Suprapubic skin (tissue), 4 donors: Measurements from ENCODE around the gene UBN2. TPM values are rescaled to one million over a fixed set of nuclear protein-coding genes. Genes with fewer than 3 reads are reported as not detected.

Source experiments
- DNase-seq, 2 donors: peaks; one replicate each; pipeline ENCODE4 v3.0.0-alpha.2; 2019; ENCODE audit warnings: low spot score in 2 of 2
- H3K27ac ChIP-seq: fragments of 200-600 bp; sonication (generic); one replicate; pipeline ENCODE4 v1.5.1; 2019
- H3K27me3 ChIP-seq: fragments of 200-600 bp; sonication (generic); one replicate; pipeline ENCODE4 v1.5.1; 2019
- H3K36me3 ChIP-seq: fragments of 200-600 bp; sonication (generic); one replicate; pipeline ENCODE4 v1.5.1; 2019
- H3K4me1 ChIP-seq: fragments of 200-600 bp; sonication (generic); one replicate; pipeline ENCODE4 v1.5.1; 2019
- H3K4me3 ChIP-seq: fragments of 200-600 bp; sonication (generic); one replicate; pipeline ENCODE4 v1.5.1; 2019; ENCODE audit warnings: mild to moderate bottlenecking
- H3K9me3 ChIP-seq: fragments of 200-600 bp; sonication (generic); one replicate; pipeline ENCODE4 v1.5.1; 2019
- EP300 ChIP-seq: sonication (generic); formaldehyde crosslinking; IDR thresholded peaks from one replicate; pipeline ENCODE4 v1.6.1; 2017; ENCODE audit warnings: antibody characterized with exemption
- POLR2A ChIP-seq, 2 donors: fragments of 450-650 bp; IDR thresholded peaks; one replicate each; pipeline ENCODE4 v1.6.1; 2017; ENCODE audit warnings: antibody characterized with exemption in 2 of 2, mild to moderate bottlenecking in 2 of 2, moderate library complexity in 2 of 2
- POLR2AphosphoS5 ChIP-seq, 3 donors: sonication (generic); formaldehyde crosslinking; IDR thresholded peaks; one replicate each; pipeline ENCODE4 v1.6.1; 2017; ENCODE audit warnings: antibody characterized with exemption in 3 of 3
- WGBS: methylation state at CpG from one replicate; pipeline ENCODE4 v1.1.5; 2018; 5-methylcytosine and 5-hydroxymethylcytosine counted together
- total RNA-seq, 4 donors: library from RNA; depleted of rRNA; stranded (reverse); fragments of >200 nt; gene quantifications; one replicate each; pipeline ENCODE4 v1.1.0, GENCODE V29; 2016
- TF ChIP-seq, protein P1 (sequence below), 2 donors: fragments of 200-600 bp in 1 of 2; fragments of 450-650 bp in 1 of 2; sonication (generic) in 1 of 2; IDR thresholded peaks; one replicate each; pipeline ENCODE4 v1.5.1; 2016 to 2019; ENCODE audit warnings: antibody characterized with exemption in 2 of 2, mild to moderate bottlenecking in 1 of 2, moderate library complexity in 1 of 2

Gene UBN2
- total RNA-seq, 4 donors from 2014 or later: 22.4 to 60.3 (median 29.2) TPM

- Histone ChIP-seq H3K4me1 (no peaks in the 10 kb centered on the region), H3K27ac (no peak overlapping the region), H3K9me3 (no peaks in the 10 kb centered on the region), H3K27me3 (no peaks in the 10 kb centered on the region), H3K36me3 (peaks cover 56% of the 10 kb centered on the region), H3K4me3 (no peak overlapping the region)
- DNase-seq: no peak
- TF ChIP-seq EP300 (no peak), POLR2AphosphoS5 (IDR thresholded peaks at IDR 0.05) (no peak), POLR2A (IDR thresholded peaks at IDR 0.05) (no peak)
- TF ChIP-seq, protein P1, sequence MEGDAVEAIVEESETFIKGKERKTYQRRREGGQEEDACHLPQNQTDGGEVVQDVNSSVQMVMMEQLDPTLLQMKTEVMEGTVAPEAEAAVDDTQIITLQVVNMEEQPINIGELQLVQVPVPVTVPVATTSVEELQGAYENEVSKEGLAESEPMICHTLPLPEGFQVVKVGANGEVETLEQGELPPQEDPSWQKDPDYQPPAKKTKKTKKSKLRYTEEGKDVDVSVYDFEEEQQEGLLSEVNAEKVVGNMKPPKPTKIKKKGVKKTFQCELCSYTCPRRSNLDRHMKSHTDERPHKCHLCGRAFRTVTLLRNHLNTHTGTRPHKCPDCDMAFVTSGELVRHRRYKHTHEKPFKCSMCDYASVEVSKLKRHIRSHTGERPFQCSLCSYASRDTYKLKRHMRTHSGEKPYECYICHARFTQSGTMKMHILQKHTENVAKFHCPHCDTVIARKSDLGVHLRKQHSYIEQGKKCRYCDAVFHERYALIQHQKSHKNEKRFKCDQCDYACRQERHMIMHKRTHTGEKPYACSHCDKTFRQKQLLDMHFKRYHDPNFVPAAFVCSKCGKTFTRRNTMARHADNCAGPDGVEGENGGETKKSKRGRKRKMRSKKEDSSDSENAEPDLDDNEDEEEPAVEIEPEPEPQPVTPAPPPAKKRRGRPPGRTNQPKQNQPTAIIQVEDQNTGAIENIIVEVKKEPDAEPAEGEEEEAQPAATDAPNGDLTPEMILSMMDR (IDR thresholded peaks at IDR 0.05): no peak
- 92% methylated on average over 6 of the region's 6 CpGs for WGBS
These were observed 64.0 kb downstream of the UBN2 start for GRCh38 chr7:139294951-139295575.

- TF ChIP-seq EP300: no peak
- no peak for TF ChIP-seq POLR2A (IDR thresholded peaks at IDR 0.05)
- TF ChIP-seq, protein P1 (IDR thresholded peaks at IDR 0.05): no peak
- TF ChIP-seq POLR2AphosphoS5 (IDR thresholded peaks at IDR 0.05): no peak
- peaks cover 67% of the 10 kb centered on the region for H3K36me3 ChIP-seq
- WGBS: 84% methylated on average over 6 of the region's 6 CpGs
- H3K4me1 ChIP-seq: no peaks in the 10 kb centered on the region
- no peaks in the 10 kb centered on the region for H3K9me3 ChIP-seq
- no peak overlapping the region for H3K27ac ChIP-seq
- no peak for DNase-seq
- H3K4me3 ChIP-seq: no peak overlapping the region
- no peaks in the 10 kb centered on the region for H3K27me3 ChIP-seq
These were observed 66.8 kb downstream of the UBN2 start for GRCh38 chr7:139297795-139298194.

GRCh38 chr7:139299296-139299695, 68.3 kb downstream of the UBN2 start:
- peaks cover 52% of the 10 kb centered on the region for H3K36me3 ChIP-seq
- H3K4me1 ChIP-seq: no peaks in the 10 kb centered on the region
- no peak overlapping the region for H3K27ac ChIP-seq
- DNase-seq: no peak
- H3K9me3 ChIP-seq: no peaks in the 10 kb centered on the region
- 98% methylated on average over 2 of the region's 2 CpGs for WGBS
- no peaks in the 10 kb centered on the region for H3K27me3 ChIP-seq
- H3K4me3 ChIP-seq: no peak overlapping the region
- TF ChIP-seq POLR2AphosphoS5 (IDR thresholded peaks at IDR 0.05) (no peak), EP300 (no peak), POLR2A (IDR thresholded peaks at IDR 0.05) (no peak)
- TF ChIP-seq, protein P1 (IDR thresholded peaks at IDR 0.05): no peak

DNA sequence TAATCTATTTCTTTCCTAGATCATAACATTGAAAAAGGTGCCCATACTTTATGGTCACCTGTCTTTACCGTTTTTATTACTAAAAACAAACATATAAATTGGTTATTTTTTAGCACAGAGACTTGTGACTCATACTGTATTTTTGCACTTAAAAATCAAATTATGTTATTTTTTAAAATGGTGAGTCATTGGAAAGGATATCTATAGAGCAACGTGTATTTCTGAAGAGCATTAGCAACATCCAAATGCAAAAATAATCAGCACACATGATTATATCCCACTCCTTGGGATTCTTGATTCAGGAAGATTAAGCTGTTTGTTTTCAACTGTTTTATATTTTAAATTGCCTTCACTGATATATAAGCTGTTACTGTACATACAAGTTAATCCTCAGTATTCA, 69.4 kb downstream of the UBN2 start:
- TF ChIP-seq POLR2AphosphoS5 (IDR thresholded peaks at IDR 0.05): no peak
- TF ChIP-seq, protein P1 (IDR thresholded peaks at IDR 0.05): no peak
- TF ChIP-seq EP300: no peak
- TF ChIP-seq POLR2A (IDR thresholded peaks at IDR 0.05): no peak
- H3K36me3 ChIP-seq: peaks cover 42% of the 10 kb centered on the region
- H3K27me3 ChIP-seq: no peaks in the 10 kb centered on the region
- no peak overlapping the region for H3K4me3 ChIP-seq
- H3K9me3 ChIP-seq: no peaks in the 10 kb centered on the region
- 98% methylated on average over 2 of the region's 2 CpGs for WGBS
- H3K27ac ChIP-seq: no peak overlapping the region
- no peaks in the 10 kb centered on the region for H3K4me1 ChIP-seq
- no peak for DNase-seq

GRCh38 chr7:139304517-139304916, 73.5 kb downstream of the UBN2 start:
- H3K27me3 ChIP-seq: no peaks in the 10 kb centered on the region
- H3K9me3 ChIP-seq: no peaks in the 10 kb centered on the region
- WGBS: 85% methylated on average over 1 of the region's 1 CpG
- H3K4me1 ChIP-seq: no peaks in the 10 kb centered on the region
- no peak for TF ChIP-seq POLR2AphosphoS5 (IDR thresholded peaks at IDR 0.05)
- TF ChIP-seq POLR2A (IDR thresholded peaks at IDR 0.05): no peak
- TF ChIP-seq EP300: no peak
- TF ChIP-seq, protein P1 (IDR thresholded peaks at IDR 0.05): no peak
- no peak overlapping the region for H3K4me3 ChIP-seq
- H3K27ac ChIP-seq: no peak overlapping the region
- no peak for DNase-seq
- peaks cover 26% of the 10 kb centered on the region for H3K36me3 ChIP-seq
